GM12878 (cell line): ENCODE results near the gene SLC7A5. TPM values are rescaled to one million over a fixed set of nuclear protein-coding genes. Genes with fewer than 3 reads are reported as not detected.

Experiments used
- ATAC-seq: fragments of 200-7000 bp; cut with Tn5 transposase; 3 replicates; pipeline ENCODE4 v1.9.1; 2020; ENCODE audit warnings: mild to moderate bottlenecking, moderate library complexity
- BruUV-seq: library from RNA; stranded (reverse); fragments of 400-500 nt; replicated peaks from 2 replicates; lab custom pipeline; 2021; lab: Mats Ljungman, UMichigan
- CTCF ChIA-PET: fragments of 300-600 bp; sonication (Branson Sonifier 250); formaldehyde crosslinking; extraction: SDS; loops from one replicate; lab custom pipeline; 2021; ENCODE audit warnings: inconsistent platforms; lab: Yijun Ruan, JAX
- POLR2A ChIA-PET: fragments of 350-600 bp; formaldehyde crosslinking; extraction: SDS; loops from one replicate; lab custom pipeline; 2021; ENCODE audit warnings: inconsistent platforms; lab: Charles Lee
- RAD21 ChIA-PET: fragments of 300-600 bp; sonication (Branson Sonifier 250); formaldehyde crosslinking; loops from one replicate; lab custom pipeline; 2023; ENCODE audit warnings: antibody characterized with exemption; ENCODE audit not compliant: unreplicated experiment; lab: Charles Lee
- SMC1A ChIA-PET: fragments of 300-600 bp; sonication (Branson Sonifier 250); formaldehyde crosslinking; loops from one replicate; lab custom pipeline; 2023; ENCODE audit not compliant: unreplicated experiment, uncharacterized antibody; lab: Charles Lee
- DNase-seq: peaks from one replicate; pipeline ENCODE4 v3.0.0-alpha.2; 2011; ENCODE audit warnings: low read depth, low spot score
- FAIRE-seq: peaks from 3 replicates; lab custom pipeline; 2011; peaks lifted over from hg19 to GRCh38; lab: Jason Lieb, UNC
- H2AFZ ChIP-seq: 2 replicates; pipeline ENCODE4 v1.6.0; 2011; ENCODE audit warnings: low read depth, low read length, control low read depth; ENCODE audit not compliant: control insufficient read depth
- H3K27ac ChIP-seq: 2 replicates; pipeline ENCODE4 v1.5.1; 2011; ENCODE audit warnings: control low read depth; ENCODE audit not compliant: control insufficient read depth, insufficient read depth
- H3K27me3 ChIP-seq, 2 experiments: replicated peaks in 1 of 2; 2 replicates each; pipeline versions ENCODE4 v1.6.0 to v1.6.1; 2011; ENCODE audit warnings: low read length in 1 of 2; ENCODE audit not compliant: control insufficient read depth in 2 of 2, insufficient read depth in 2 of 2
- H3K36me3 ChIP-seq, 2 experiments: 2 replicates each; pipeline ENCODE4 v1.5.1; 2011; ENCODE audit warnings: low read length in 1 of 2; ENCODE audit not compliant: control insufficient read depth in 2 of 2, insufficient read depth in 2 of 2
- H3K4me1 ChIP-seq: 2 replicates; pipeline ENCODE4 v1.6.1; 2011; ENCODE audit warnings: mild to moderate bottlenecking, low read length, moderate library complexity, mixed read lengths; ENCODE audit not compliant: control insufficient read depth, insufficient read depth
- H3K4me2 ChIP-seq: 2 replicates; pipeline ENCODE4 v1.6.0; 2011; ENCODE audit warnings: control low read depth; ENCODE audit not compliant: control insufficient read depth, insufficient read depth
- H3K4me3 ChIP-seq: fragments of 200-600 bp; sonication (generic); 2 replicates; pipeline ENCODE4 v1.5.1; 2016
- H3K79me2 ChIP-seq: 2 replicates; pipeline ENCODE4 v1.6.0; 2011; ENCODE audit warnings: low read length; ENCODE audit not compliant: control insufficient read depth, insufficient read depth
- H3K9ac ChIP-seq: 2 replicates; pipeline ENCODE4 v1.8.0; 2011; ENCODE audit warnings: low read length, control low read depth, mixed read lengths; ENCODE audit not compliant: control insufficient read depth, insufficient read depth
- H3K9me3 ChIP-seq: replicated peaks from 3 replicates; pipeline ENCODE4 v1.5.1; 2011; ENCODE audit warnings: mild to moderate bottlenecking, low read length; ENCODE audit not compliant: control insufficient read depth, insufficient read depth
- H4K20me1 ChIP-seq: 2 replicates; pipeline ENCODE4 v1.6.0; 2011; ENCODE audit not compliant: control insufficient read depth, insufficient read depth
- EP300 ChIP-seq, 2 experiments: fragments of 150-350 bp in 1 of 2; IDR thresholded peaks; 2 replicates each; pipeline ENCODE4 v1.6.1; 2011 to 2012; ENCODE audit warnings: low read depth in 2 of 2, low read length in 2 of 2, borderline replicate concordance in 1 of 2, improper control_type of control experiment in 1 of 2, inconsistent platforms in 1 of 2; ENCODE audit not compliant: control insufficient read depth in 1 of 2
- FOXM1 ChIP-seq: IDR thresholded peaks from 2 replicates; pipeline ENCODE4 v1.6.1; 2012; ENCODE audit warnings: low read depth, mild to moderate bottlenecking, inconsistent platforms, low read length, moderate library complexity
- MTA3 ChIP-seq: IDR thresholded peaks from 2 replicates; pipeline ENCODE4 v1.6.1; 2012; ENCODE audit warnings: low read length, inconsistent platforms, borderline replicate concordance
- NR2C2 ChIP-seq: IDR thresholded peaks from 2 replicates; pipeline ENCODE4 v1.6.1; 2011; ENCODE audit warnings: borderline replicate concordance, low read depth; ENCODE audit not compliant: control insufficient read depth, insufficient read length
- TCF3 ChIP-seq: IDR thresholded peaks from 2 replicates; pipeline ENCODE4 v1.6.1; 2012; ENCODE audit warnings: low read depth, mild to moderate bottlenecking, low read length, borderline replicate concordance; ENCODE audit not compliant: insufficient read depth
- TCF7 ChIP-seq: IDR thresholded peaks from 2 replicates; pipeline ENCODE4 v1.6.1; 2014; ENCODE audit warnings: antibody characterized with exemption, borderline replicate concordance
- USF2 ChIP-seq: IDR thresholded peaks from 2 replicates; pipeline ENCODE4 v1.6.1; 2011; ENCODE audit warnings: low read depth, low read length, improper control_type of control experiment, borderline replicate concordance
- ZNF274 ChIP-seq: IDR thresholded peaks from one replicate; pipeline ENCODE4 v1.8.0; 2011; ENCODE audit not compliant: insufficient read length, insufficient read depth
- WGBS: methylation state at CpG from one replicate; pipeline ENCODE4 v1.1.6; 2016; ENCODE audit warnings: low lambda C conversion rate; ENCODE audit not compliant: insufficient replicate concordance, insufficient coverage; ENCODE audit errors: missing lambda C conversion rate; 5-methylcytosine and 5-hydroxymethylcytosine counted together
- in situ Hi-C: fragments of 300-500 bp; cut with MboI; formaldehyde crosslinking; loops from 9 replicates; pipeline ENCODE4 v1.14.3; 2018; ENCODE audit warnings: mixed read lengths
- intact Hi-C: fragments of 100-400 bp; cut with micrococcal nuclease; formaldehyde crosslinking; loops from one replicate; pipeline ENCODE4 v1.14.2; 2022; ENCODE audit not compliant: unreplicated experiment
- polyA plus RNA-seq, 11 experiments: library from polyadenylated mRNA; depleted of rRNA in 4 of 11; unstranded in 6 of 11; stranded (reverse) in 5 of 11; fragments of >200 nt; fragmentation: Nextera tagmentation in 4 of 11; fragmentation: Illumina TruSeq in 1 of 11; extraction: Ambion mirVana in 4 of 11; extraction: Trizol in 1 of 11; gene quantifications; 1 replicate in 1 of 11; 2 replicates in 10 of 11; pipeline versions ENCODE4 v1.2.1 to v1.2.3, GENCODE V29; 2011 to 2016; ENCODE audit warnings: inconsistent platforms in 2 of 11, missing spikeins in 2 of 11, low read depth in 1 of 11
- total RNA-seq, 4 experiments: library from RNA; depleted of rRNA in 3 of 4; stranded (reverse); fragments of >200 nt in 3 of 4; fragmentation: Illumina TruSeq in 1 of 4; extraction: Trizol in 1 of 4; gene quantifications; 2 replicates each; pipeline versions ENCODE4 v1.2.1 to v1.2.3, GENCODE V29; 2013 to 2021
- TF ChIP-seq, protein P1 (sequence below): fragments of 450-650 bp; IDR thresholded peaks from 2 replicates; pipeline ENCODE4 v1.6.1; 2014; ENCODE audit warnings: mild to moderate bottlenecking

The SLC7A5 gene
- total and polyA plus RNA-seq, 10 of the 15 experiments (the other 5 are each of a cell fraction or from before 2014, with no cell fraction given), result 2.3 to 101 (median 35.8) TPM

DNA sequence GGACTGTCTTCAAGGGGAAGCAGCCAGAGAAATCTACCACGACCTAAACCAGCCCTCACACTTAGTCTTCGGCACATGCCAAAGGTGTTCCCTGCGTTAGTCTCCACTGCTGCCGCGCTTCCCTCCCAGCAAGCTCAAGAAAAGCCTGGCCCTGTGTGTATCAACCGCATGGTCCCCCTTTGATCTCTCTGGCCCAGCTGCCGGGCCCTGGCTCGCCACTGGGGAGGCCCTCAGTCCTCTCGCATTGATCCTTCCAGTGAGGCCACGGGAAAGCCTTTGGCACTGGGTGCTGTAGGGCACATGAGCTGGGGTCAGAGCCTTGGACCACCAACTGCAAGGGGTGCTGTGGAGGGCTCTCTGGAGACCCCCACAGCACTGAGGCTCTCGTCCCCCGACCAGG, 74.0 kb downstream of the SLC7A5 start:
- Histone ChIP-seq H3K4me1 (no peaks in the 10 kb centered on the region), H3K79me2 (no peaks in the 10 kb centered on the region), H4K20me1 (no peaks in the 10 kb centered on the region), H3K9ac (no peak overlapping the region), H3K4me2 (no peak overlapping the region), H3K27ac (no peak overlapping the region), H3K27me3 (no peaks in the 10 kb centered on the region), H3K36me3 (no peaks in the 10 kb centered on the region), H3K4me3 (no peak overlapping the region), H2AFZ (no peak overlapping the region), H3K9me3 (no peaks in the 10 kb centered on the region)
- DNase-seq, result no peak
- SMC1A ChIA-PET, result interaction anchor here (1.5 kb wide), 1 partner anchor 16 kb away, joined by 3 read pairs; no protein-coding TSS in a partner anchor
- TF ChIP-seq MTA3, result no peak
- TF ChIP-seq, protein P1, sequence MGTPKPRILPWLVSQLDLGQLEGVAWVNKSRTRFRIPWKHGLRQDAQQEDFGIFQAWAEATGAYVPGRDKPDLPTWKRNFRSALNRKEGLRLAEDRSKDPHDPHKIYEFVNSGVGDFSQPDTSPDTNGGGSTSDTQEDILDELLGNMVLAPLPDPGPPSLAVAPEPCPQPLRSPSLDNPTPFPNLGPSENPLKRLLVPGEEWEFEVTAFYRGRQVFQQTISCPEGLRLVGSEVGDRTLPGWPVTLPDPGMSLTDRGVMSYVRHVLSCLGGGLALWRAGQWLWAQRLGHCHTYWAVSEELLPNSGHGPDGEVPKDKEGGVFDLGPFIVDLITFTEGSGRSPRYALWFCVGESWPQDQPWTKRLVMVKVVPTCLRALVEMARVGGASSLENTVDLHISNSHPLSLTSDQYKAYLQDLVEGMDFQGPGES, result no peak
- no peak for TF ChIP-seq TCF7
- TF ChIP-seq TCF3, result no peak
- TF ChIP-seq NR2C2, result no peak
- TF ChIP-seq EP300 (IDR thresholded peaks at IDR 0.05; ENCODE audit: borderline replicate concordance in 1 of 2, control insufficient read depth in 1 of 2, low read depth in 2 of 2, low read length in 2 of 2), result no peak
- TF ChIP-seq ZNF274, result no peak
- TF ChIP-seq USF2, result no peak
- TF ChIP-seq FOXM1, result no peak
- POLR2A ChIA-PET, result no interaction called here
- in situ Hi-C loops (no loop called here), intact Hi-C loops (no loop called here)
- WGBS, result 76% methylated on average over 12 of the region's 12 CpGs
- no peak for FAIRE-seq
- RAD21 ChIA-PET, result no interaction called here
- ATAC-seq, result no peak
- CTCF ChIA-PET, result no interaction called here
- BruUV-seq, result no TSS peak
